Hepatocyte (in vitro differentiated cells): ENCODE results near the gene ACADM. TPM values are rescaled to one million over a fixed set of nuclear protein-coding genes. Genes with fewer than 3 reads are reported as not detected.
"Not testable (repeated sequence)": the region's sequence is repeated elsewhere in the genome, so short reads cannot be mapped to it uniquely, and the experiment has no call there.

Source experiments
- DNase-seq: peaks from one replicate; pipeline ENCODE4 v3.0.0-alpha.2; 2016; ENCODE audit warnings: low spot score
- H2AFZ ChIP-seq: fragments of 200-600 bp; sonication (generic); 2 replicates; pipeline ENCODE4 v1.6.0; 2016; ENCODE audit warnings: antibody characterized with exemption, mild to moderate bottlenecking
- H3K27ac ChIP-seq: fragments of 200-600 bp; sonication (generic); 2 replicates; pipeline ENCODE4 v1.5.1; 2016; ENCODE audit warnings: mild to moderate bottlenecking
- H3K27me3 ChIP-seq: fragments of 200-600 bp; sonication (generic); 2 replicates; pipeline ENCODE4 v1.6.1; 2016
- H3K36me3 ChIP-seq: fragments of 200-600 bp; sonication (generic); replicated peaks from 2 replicates; pipeline ENCODE4 v1.5.1; 2016; ENCODE audit warnings: low read depth; ENCODE audit not compliant: insufficient read depth
- H3K4me1 ChIP-seq: fragments of 200-600 bp; sonication (generic); 2 replicates; pipeline ENCODE4 v1.5.1; 2016; ENCODE audit warnings: mild to moderate bottlenecking, moderate library complexity; ENCODE audit not compliant: insufficient read depth
- H3K4me2 ChIP-seq: fragments of 200-600 bp; sonication (generic); 2 replicates; pipeline ENCODE4 v1.6.0; 2016
- H3K4me3 ChIP-seq: fragments of 200-600 bp; sonication (generic); 2 replicates; pipeline ENCODE4 v1.5.1; 2016; ENCODE audit warnings: mild to moderate bottlenecking
- H3K79me2 ChIP-seq: fragments of 200-600 bp; sonication (generic); 2 replicates; pipeline ENCODE4 v1.6.0; 2017; ENCODE audit warnings: mild to moderate bottlenecking
- H3K9me2 ChIP-seq: fragments of 200-600 bp; sonication (generic); replicated peaks from 2 replicates; pipeline ENCODE4 v1.6.0; 2017; ENCODE audit warnings: mild to moderate bottlenecking; ENCODE audit not compliant: insufficient read depth
- H3K9me3 ChIP-seq: fragments of 200-600 bp; sonication (generic); 2 replicates; pipeline ENCODE4 v1.5.1; 2016; ENCODE audit warnings: low read depth, mild to moderate bottlenecking
- H4K20me1 ChIP-seq: fragments of 200-600 bp; sonication (generic); 2 replicates; pipeline ENCODE4 v1.6.0; 2016; ENCODE audit warnings: mild to moderate bottlenecking; ENCODE audit not compliant: insufficient read depth, poor library complexity, severe bottlenecking
- CTCF ChIP-seq: fragments of 200-600 bp; sonication (generic); IDR thresholded peaks from 2 replicates; pipeline ENCODE4 v1.5.1; 2016; ENCODE audit warnings: antibody characterized with exemption, mild to moderate bottlenecking; ENCODE audit not compliant: poor library complexity
- EZH2 ChIP-seq: fragments of 200-600 bp; sonication (generic); IDR thresholded peaks from 2 replicates; pipeline ENCODE4 v1.6.1; 2016; ENCODE audit warnings: antibody characterized with exemption, mild to moderate bottlenecking, borderline replicate concordance
- EZH2phosphoT487 ChIP-seq: fragments of 200-600 bp; sonication (generic); IDR thresholded peaks from one replicate; pipeline ENCODE4 v1.6.1; 2018; ENCODE audit warnings: antibody characterized with exemption, mild to moderate bottlenecking, low read depth, moderate library complexity; ENCODE audit not compliant: unreplicated experiment, severe bottlenecking
- WGBS: methylation state at CpG from one replicate; pipeline ENCODE4 v1.1.6; 2016; ENCODE audit warnings: low lambda C conversion rate; ENCODE audit errors: missing lambda C conversion rate; 5-methylcytosine and 5-hydroxymethylcytosine counted together
- polyA plus RNA-seq: library from polyadenylated mRNA; unstranded; fragments of >200 nt; fragmentation: Nextera tagmentation; extraction: Ambion mirVana; gene quantifications from 2 replicates; pipeline ENCODE4 v1.2.1, GENCODE V29; 2016
- total RNA-seq: library from RNA; depleted of rRNA; stranded (reverse); fragments of >200 nt; gene quantifications from 2 replicates; pipeline ENCODE4 v1.2.3, GENCODE V29; 2014

The ACADM gene
- total and polyA plus RNA-seq, 2 experiments from 2014 or later, result 57.6 to 88.5 TPM

DNA sequence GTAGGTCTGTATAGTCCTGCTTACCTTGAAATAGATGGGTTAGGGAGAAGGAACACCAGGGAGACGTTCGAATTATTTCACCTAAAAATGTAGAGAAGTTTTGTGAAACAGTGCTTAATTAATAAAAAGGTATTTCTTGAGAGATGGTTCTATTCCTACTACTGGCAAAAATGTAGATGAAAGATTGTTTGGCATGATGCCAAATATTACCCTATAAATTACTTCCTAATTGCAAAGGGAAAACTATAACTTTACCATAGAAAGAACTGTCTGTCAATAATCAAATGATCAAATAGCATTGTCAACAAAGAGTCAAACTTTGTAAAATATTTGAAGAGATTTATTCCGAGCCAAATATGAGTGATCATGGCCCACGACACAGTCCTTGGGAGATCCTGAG, 4.2 kb upstream of the ACADM start:
- 88% methylated on average over 4 of the region's 4 CpGs for WGBS
- H3K9me3 ChIP-seq, result no peaks in the 10 kb centered on the region
- TF ChIP-seq EZH2, result no peak
- no peak for TF ChIP-seq CTCF
- TF ChIP-seq EZH2phosphoT487, result no peak
- DNase-seq, result no peak
- no peak overlapping the region for H3K4me3 ChIP-seq
- peak overlapping the region; percentile 0 for H3K27ac ChIP-seq
- no peak overlapping the region for H3K4me2 ChIP-seq
- H3K9me2 ChIP-seq, result no peaks in the 10 kb centered on the region
- H2AFZ ChIP-seq, result no peak overlapping the region
- no peaks in the 10 kb centered on the region for H3K4me1 ChIP-seq
- H3K36me3 ChIP-seq, result no peaks in the 10 kb centered on the region
- H3K79me2 ChIP-seq, result peaks cover 2% of the 10 kb centered on the region
- H4K20me1 ChIP-seq, result no peaks in the 10 kb centered on the region
- no peaks in the 10 kb centered on the region for H3K27me3 ChIP-seq

DNA sequence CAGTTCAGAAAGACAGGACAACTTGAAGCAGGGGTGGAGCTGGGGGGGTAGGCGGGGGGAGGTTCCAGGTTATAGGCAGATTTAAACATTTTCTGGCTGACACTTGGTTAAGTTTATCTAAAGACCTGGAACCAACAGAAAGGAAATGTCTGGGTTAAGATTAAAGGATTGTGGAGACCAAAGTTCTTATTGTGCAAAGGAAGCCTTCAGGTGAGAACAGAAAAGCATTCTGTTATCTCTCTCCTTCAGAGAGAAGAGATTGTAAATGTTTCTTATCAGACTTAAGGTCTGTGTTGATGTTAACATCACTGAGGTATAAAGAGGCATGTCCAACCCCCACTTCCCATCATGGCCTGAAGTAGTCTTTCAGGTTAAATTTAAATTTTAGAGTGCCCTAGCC, 3.7 kb upstream of the ACADM start:
- Histone ChIP-seq H3K79me2 (peaks cover 7% of the 10 kb centered on the region), H3K36me3 (no peaks in the 10 kb centered on the region), H3K27ac (no peak overlapping the region), H4K20me1 (no peaks in the 10 kb centered on the region), H3K9me2 (no peaks in the 10 kb centered on the region), H3K4me2 (no peak overlapping the region), H3K4me1 (no peaks in the 10 kb centered on the region), H3K9me3 (no peaks in the 10 kb centered on the region), H3K27me3 (no peaks in the 10 kb centered on the region), H2AFZ (no peak overlapping the region), H3K4me3 (no peak overlapping the region)
- 50% methylated on average over 1 of the region's 1 CpG for WGBS
- TF ChIP-seq CTCF, result no peak
- no peak for TF ChIP-seq EZH2phosphoT487
- TF ChIP-seq EZH2, result no peak
- peak; percentile 20 for DNase-seq

DNA sequence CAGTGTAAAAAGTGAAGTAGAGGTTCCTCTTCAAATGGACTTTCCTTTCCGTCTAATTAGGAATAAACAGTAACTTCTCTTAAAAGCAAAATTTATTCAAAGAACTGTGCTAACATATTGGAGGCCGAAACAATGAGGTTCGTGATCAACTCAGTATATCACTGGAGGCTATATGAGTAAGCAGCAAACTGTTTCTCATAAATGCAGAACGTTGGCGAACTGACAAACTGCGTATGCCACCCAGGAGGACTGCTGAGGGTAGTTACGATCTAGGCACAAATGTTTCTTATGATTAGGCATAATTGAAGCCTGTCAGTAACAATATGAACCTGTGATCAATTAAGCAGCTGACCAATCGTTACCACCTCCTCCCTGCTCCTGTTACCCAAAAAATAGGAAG, 2.3 kb upstream of the ACADM start:
- not testable (repeated sequence) for H3K27ac ChIP-seq, DNase-seq, H3K36me3 ChIP-seq, H3K4me3 ChIP-seq, H3K27me3 ChIP-seq, H3K4me2 ChIP-seq, H3K4me1 ChIP-seq, H3K9me2 ChIP-seq, H3K9me3 ChIP-seq, H4K20me1 ChIP-seq, H2AFZ ChIP-seq
- peaks cover 20% of the 10 kb centered on the region for H3K79me2 ChIP-seq
- WGBS, result 84% methylated on average over 8 of the region's 8 CpGs

DNA sequence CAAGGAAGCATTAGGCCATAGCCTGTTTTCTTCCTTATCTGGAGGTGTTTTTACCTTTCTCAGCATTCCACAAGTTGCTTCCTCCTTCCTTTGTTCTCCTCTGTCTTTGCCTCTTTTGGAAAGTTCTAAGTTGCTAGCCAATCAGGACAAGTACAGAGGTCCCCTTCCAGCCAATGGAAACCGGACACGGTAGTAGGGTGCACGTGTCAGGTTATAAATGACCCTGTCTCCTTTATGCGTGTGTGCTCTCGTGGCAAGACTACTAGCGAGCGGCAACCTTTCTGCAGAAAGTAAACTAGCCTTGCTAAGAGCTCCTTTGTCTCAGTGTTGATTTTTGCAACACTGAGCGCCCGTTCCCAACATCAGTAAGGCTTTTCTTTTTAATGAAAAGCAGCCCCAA, 1.5 kb upstream of the ACADM start:
- peaks cover 5% of the 10 kb centered on the region for H3K4me1 ChIP-seq
- no peaks in the 10 kb centered on the region for H3K27me3 ChIP-seq
- H2AFZ ChIP-seq, result no peak overlapping the region
- H3K36me3 ChIP-seq, result no peaks in the 10 kb centered on the region
- peaks cover 27% of the 10 kb centered on the region for H3K79me2 ChIP-seq
- H3K9me2 ChIP-seq, result no peaks in the 10 kb centered on the region
- no peaks in the 10 kb centered on the region for H3K9me3 ChIP-seq
- H3K4me3 ChIP-seq, result no peak overlapping the region
- WGBS, result 93% methylated on average over 9 of the region's 9 CpGs
- no peak for DNase-seq
- no peaks in the 10 kb centered on the region for H4K20me1 ChIP-seq
- TF ChIP-seq CTCF (no peak), EZH2phosphoT487 (no peak), EZH2 (no peak)
- H3K4me2 ChIP-seq, result peak overlapping the region; percentile 79
- H3K27ac ChIP-seq, result no peak overlapping the region
